ENCODE results near the gene PTH1R.

DNA sequence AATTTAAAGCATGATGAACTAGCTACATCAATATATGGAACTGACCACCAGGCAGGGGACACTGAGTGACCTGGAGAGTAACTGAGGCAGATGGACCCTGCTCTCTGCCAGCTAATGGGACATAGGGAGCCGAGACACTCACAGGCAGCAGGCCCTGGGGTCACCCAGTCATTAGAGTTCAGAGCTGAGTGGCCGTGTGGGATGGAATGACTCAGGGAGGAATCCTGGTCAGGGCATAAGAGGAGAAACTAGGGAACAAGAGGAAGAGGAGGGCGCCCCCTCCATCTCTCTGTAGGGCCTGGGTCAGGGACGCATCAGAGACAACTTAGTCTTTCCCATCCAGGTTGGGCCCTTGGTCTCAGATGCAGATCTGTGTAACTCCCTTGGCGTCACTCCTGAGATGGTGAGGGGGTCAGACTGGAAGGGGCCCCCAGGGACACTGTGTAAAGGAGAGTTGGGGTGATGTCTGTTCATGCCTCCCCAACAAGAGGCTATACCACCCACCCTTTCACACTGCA is 59.3 kb downstream of the PTH1R start:
- TF ChIP-seq CEBPB (IDR thresholded peaks at IDR 0.05; ENCODE audit: low read depth) (no peak), EZH2phosphoT487 (IDR thresholded peaks at IDR 0.05; ENCODE audit: borderline replicate concordance) (no peak)
- TF ChIP-seq, protein P1, sequence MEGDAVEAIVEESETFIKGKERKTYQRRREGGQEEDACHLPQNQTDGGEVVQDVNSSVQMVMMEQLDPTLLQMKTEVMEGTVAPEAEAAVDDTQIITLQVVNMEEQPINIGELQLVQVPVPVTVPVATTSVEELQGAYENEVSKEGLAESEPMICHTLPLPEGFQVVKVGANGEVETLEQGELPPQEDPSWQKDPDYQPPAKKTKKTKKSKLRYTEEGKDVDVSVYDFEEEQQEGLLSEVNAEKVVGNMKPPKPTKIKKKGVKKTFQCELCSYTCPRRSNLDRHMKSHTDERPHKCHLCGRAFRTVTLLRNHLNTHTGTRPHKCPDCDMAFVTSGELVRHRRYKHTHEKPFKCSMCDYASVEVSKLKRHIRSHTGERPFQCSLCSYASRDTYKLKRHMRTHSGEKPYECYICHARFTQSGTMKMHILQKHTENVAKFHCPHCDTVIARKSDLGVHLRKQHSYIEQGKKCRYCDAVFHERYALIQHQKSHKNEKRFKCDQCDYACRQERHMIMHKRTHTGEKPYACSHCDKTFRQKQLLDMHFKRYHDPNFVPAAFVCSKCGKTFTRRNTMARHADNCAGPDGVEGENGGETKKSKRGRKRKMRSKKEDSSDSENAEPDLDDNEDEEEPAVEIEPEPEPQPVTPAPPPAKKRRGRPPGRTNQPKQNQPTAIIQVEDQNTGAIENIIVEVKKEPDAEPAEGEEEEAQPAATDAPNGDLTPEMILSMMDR (IDR thresholded peaks at IDR 0.05 in 2 of 3, conservative IDR thresholded peaks at IDR 0.05 in 1 of 3; ENCODE audit: borderline replicate concordance in 1 of 3, insufficient read depth in 1 of 3, low read depth in 2 of 3, low read length in 2 of 3), result no peak

Data from HCT116 (cell line).